Posterior vena cava (tissue), 2 donors: ENCODE data around the gene SEMA6A. TPM values are rescaled to one million over a fixed set of nuclear protein-coding genes. Genes with fewer than 3 reads are reported as not detected.

Experiments used
- DNase-seq: peaks from one replicate; pipeline ENCODE4 v3.0.0-alpha.2; 2020; ENCODE audit warnings: low spot score
- intact Hi-C, 2 donors: fragments of 100-400 bp; cut with DNase I; formaldehyde crosslinking; loops; one replicate each; pipeline versions ENCODE4 v1.14.1 to v1.14.2; 2022 to 2023
- total RNA-seq, 2 donors: library from RNA; stranded (reverse); fragmentation: NEBNext Ultra II Directional; extraction: Animal tissue kit (Norgen Biotek cat#: 25700); gene quantifications; one replicate each; pipeline ENCODE4 v1.2.1, GENCODE V29; 2021
- donor health status: DM: yes; HTN: yes; CAD: no.
- donor health status: DM: yes; HTN: yes; CAD: no.

The SEMA6A gene
- total RNA-seq, 2 donors from 2014 or later: 18.6 to 24.9 TPM

DNA sequence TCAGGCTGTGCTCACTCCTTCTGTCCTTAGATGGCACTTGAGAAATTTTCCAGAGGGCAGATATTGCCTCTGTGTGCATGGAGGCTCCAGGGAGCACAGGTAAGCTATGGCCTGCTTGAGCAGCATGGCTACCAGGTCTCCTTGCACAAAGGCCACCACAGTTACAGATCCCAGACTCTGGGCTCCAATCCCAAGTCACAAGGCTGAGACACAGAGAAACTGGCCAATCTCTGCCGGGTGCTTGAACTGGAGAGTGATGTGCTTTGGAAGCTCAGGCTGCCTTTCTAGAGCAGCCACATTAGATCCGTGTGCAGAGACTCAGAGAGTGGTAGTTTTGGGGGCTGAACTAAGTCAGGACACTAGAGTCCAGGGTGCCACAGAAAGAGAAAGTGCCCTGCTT, 145.7 kb downstream of the SEMA6A start:
- intact Hi-C loops: no loop called here
- DNase-seq: no peak

DNA sequence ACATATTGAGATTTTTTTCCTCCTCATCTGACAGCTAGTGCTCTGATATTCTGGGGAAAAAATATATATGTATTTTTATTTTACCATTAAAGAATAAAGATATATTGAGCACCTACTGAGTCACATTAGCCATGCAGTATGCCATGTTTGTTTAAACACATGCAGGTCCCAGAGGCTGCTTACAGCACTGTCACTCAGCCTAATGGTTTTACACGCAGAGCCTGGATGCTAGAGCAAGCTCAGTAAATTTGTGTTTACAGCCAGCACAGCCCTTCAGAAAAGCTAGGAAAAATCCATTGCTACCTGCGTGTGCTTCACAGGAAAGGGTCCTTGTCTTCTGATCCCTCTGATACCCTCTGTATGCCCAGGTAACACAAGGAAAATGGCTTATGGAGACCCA, 146.2 kb downstream of the SEMA6A start:
- intact Hi-C loops: no loop called here

DNA sequence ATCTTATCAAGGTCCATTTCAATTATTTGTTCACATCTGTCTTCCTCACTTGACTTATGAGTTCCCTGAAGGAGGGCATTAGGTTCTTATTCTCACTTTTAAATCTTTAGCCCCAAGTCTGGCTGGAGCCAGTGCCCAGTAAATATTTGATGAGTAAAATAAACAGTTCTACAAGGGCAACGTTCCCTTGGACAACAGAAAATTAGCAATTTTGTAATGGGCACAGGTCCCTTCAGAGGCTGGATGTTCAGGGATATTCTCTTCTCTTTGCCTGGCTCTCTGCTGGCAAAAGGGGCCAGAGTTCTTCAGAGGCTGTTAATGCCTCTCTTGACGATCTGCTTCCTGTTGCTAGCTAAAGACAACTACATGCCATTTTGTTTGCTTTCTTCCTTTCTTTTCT, 149.7 kb downstream of the SEMA6A start:
- intact Hi-C loops: no loop called here
- DNase-seq: no peak

More for the DNA sequence above, 146.2 kb downstream of the SEMA6A start:
- DNase-seq: no peak

DNA sequence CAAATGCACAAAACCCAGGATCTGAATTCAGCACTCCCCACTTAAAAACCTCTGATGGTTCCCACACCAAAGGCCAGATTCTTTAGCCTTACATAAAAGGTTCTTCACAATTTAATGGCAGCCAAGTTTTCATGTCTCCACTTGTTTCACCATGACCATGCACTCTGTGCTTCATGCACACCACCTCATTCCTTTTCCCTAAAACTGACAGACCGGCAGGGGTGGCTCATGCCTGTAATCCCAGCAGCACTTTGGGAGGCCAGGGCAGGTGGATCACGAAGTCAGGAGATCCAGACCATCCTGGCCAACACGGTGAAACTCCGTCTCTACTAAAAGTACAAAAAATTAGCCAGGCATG, 150.4 kb downstream of the SEMA6A start:
- intact Hi-C loops: no loop called here
- DNase-seq: no peak

DNA sequence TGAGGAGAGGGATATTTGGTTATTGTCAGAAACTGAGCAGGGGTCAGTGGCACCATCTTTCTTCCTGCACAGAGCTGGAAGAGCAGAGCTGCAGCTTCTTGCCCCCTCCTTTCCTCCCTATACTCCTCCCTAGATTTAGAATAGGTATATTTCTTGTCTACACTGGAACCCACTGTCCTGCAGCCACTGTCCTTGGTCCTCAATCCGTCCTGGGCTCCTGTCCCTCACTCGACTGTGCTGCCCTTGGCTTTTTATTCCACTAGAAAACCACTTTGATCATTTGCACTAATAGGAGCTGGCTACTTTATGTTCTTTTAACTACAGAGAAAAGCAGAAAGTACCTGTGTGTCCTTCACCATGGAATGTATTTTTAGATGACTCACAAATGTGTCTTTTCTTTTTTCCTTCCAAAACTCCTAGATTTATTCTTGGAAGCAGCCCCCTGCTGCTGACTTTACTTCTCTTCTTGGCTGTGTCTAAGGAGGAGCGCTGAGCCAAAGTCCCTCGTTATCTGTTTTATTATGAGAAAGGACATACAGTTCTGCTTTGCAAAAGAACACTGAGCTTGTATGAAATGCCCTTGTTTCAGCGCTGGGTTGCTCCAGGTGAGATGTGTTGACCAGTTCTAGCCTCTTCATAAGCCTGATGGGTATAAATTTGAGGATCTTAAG, 150.9 kb downstream of the SEMA6A start:
- intact Hi-C loops: no loop called here
- DNase-seq: no peak

DNA sequence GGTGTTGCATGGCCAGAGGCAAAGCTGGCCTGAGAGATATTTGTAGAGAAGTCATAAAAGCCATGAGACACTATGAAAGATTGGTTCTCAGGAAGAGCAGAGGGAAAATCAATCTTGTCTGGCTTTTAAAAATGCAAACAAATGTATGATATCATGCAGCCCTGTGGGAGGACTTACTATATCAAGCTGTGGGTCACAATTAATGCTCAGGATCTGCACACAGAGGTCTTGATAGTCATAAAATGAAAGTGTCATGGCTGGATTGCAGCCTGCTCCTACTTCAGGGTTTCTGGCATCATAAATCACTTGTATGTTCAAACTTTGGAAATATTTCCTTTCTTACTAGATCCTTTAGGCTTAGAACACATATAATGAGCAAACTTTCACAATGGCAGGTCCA, 151.5 kb downstream of the SEMA6A start:
- intact Hi-C loops: no loop called here
- DNase-seq: no peak

DNA sequence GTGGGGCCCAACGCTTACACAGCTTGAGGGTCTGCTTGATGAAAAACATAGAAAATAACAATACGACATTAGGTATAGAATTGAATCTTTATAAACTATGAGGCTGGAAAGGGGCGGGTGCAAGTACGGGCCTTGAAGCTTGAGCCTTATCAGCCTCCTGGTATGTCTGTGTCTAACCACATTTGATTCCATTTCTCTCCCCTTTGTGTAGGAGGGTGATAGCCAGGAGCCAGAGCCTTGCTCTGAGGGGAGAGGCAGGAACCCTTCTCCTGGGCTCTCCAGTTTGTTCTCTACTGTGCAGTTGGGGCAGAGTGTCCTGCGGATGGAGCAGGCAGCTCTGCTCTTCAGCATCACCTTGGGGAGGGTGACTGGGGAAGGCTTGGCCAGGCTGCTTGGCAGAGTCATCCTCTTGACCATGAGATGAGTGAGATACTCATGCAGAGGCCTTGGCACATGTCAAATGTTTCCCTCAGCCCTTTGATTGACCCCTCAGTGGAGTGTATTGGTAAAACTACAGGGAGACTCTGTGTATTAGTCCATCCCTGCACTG, 153.5 kb downstream of the SEMA6A start:
- intact Hi-C loops: no loop called here
- DNase-seq: no peak

DNA sequence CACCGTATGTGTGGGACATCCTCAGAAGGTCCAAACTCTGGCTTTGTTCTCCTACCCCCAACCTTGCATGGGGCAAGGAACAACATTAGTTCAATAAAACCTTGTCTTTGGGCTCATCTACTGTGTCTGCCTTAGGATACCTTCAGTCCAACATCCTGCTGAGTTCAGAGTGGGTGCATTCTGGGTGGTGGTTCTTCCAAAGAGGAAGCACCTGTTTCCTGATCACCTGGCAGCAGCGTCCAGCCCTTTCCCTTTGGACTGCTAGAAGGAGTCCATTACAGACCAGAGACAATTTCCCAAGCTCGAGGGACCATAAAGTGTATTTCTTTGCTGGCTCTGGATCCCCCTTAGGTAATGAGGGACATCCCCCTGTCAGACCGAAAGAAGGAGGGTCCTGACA, 154.1 kb downstream of the SEMA6A start:
- no peak for DNase-seq
- intact Hi-C loops: no loop called here

DNA sequence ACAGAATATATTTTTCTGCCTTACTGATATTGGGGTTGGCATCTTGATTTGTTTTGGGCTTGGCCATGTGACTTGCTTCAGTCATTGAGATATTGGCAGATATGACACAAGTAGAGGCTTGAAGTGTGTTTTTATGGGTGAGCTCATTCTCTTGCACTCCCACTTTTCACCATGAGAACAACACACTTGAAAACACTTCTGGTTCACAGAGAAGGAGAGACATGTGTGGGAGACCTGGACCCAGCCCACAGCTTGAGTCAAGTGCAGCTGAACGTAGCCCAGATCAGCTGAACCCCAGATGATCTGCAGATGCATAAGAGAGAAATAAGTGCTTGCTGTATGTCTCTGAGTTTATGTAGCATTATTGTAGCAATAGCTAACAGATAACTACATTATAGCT, 155.4 kb downstream of the SEMA6A start:
- intact Hi-C loops: no loop called here
- no peak for DNase-seq

DNA sequence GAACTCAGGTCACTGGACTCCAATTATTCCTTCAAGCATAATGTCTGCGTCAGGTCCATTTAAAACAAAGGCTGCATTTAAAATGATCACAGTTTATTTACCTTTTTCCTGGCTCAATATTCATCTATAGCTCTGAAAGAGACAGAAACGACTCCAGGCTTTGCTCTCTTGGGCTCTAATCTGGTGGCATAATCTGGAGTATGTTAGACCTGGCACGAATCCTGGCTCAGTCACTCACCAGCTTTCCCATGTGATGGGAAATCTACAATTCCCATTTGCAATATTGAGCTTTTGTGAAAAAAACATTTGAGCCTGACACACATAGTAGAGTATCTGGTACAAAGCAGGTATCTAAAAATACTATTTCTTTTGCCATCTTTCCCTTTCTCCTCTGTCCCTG, 155.8 kb downstream of the SEMA6A start:
- intact Hi-C loops: no loop called here
- no peak for DNase-seq

DNA sequence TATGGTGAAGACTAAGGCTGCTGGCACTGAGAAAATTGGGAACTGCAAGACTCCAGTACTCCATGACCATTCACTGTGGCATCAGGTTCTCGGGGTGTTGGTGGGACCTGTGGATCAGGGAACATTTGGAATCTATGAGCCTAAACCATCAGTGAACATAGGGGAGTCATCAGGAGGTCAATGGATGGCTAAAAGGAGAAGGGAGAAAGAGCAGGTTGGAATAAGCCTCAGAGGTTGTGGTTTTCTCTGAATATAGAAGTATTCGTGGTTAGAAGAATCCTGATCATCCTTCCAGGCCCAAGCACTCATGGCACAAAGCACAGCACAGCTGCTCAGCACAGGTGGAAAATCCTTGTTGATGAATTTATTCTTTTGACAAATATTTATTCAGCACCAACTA, 156.6 kb downstream of the SEMA6A start:
- DNase-seq: no peak
- intact Hi-C loops: no loop called here

DNA sequence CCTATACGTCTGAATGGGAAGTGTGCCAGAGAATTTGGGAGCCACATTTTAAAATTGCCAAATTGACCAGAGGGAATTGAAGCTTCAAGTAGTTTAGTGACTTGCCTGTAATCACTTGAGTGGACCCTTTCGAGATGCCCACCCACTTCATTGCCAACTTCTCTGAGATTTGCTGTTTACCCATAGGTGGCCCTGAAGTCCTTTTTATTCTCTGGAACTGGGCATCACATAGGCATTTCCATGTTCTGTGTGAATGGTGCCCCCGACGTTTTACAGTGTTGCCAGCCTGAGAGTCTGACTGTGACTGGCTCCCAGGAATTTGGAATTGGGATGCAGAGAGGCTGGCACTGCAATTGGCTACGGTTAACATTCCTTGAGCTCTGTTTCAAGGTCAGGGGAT, 158.6 kb downstream of the SEMA6A start:
- DNase-seq: no peak
- intact Hi-C loops: no loop called here

DNA sequence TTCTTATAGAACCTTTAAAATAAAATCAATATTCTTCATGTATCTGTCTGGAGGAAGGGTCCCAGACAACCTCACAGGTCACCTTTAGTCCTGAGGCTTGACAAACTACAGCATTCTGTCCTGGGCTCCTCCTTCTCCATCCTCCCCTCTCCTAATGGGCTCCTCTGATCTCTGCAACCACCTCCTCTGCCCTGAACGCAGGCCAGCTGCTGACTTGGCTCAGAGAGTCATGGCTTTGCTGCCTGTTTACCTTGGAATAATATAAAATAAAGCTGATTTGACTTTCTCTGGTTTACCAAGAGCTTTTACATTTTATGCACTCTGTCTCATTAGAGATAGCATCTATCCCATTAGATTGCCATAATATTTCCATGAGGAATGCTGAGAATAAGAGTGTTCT, 159.4 kb downstream of the SEMA6A start:
- no peak for DNase-seq
- intact Hi-C loops: no loop called here

DNA sequence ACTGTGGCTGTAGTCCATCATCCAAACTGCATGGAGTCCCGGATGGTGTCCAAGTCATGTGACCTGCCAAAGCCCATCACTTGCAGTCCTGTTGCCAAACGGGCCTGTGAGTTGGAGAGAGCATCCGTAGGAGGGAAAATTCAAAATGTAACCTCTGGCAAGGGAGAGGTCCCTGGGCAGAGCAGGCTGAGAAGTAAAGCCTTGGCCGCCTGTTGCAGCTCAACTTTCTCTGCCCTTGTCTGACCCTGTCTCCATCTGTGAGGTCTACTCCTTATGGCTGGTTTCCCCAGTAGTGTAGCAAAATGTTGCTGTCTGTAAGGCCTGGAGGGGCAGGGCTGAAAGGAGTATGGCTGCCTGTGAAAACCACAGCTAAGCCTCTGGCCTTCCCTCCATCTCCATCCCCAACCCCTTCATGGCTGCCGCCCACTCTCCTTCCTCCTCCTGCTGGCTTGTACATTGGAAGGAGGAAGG, 163.5 kb downstream of the SEMA6A start:
- no peak for DNase-seq

DNA sequence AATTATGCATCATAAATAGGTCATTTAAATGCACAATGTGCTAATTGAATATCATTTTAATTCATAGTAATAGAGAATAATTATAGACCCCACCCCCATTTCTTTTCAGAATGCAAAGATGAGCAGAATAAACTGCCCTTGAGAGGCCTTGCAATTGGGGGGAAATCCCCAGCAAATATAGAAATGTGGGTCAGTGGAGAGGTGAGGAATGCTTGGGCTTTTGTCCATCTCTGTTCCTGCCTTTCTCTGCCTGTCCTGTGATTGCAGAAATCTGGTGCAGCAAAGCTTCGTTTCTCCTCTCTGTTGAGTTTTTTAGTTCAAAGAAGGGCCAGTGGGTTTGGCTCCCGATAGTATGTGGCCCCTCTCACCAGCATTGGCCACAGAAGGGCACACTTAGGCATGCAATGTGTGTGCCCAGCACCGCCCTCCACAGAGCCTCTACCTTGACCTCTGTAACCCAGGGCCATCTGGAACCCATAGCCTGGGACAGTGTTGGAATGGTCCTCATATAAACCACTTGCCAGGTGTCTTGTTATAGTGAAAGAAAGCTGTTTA, 164.2 kb downstream of the SEMA6A start:
- intact Hi-C loops: loop anchor here in 1 of 2 donors (5.0 kb wide), 1 partner anchor 387 kb away; no protein-coding TSS in a partner anchor
- DNase-seq: no peak

More for the DNA sequence above, 163.5 kb downstream of the SEMA6A start:
- intact Hi-C loops: loop anchor here in 1 of 2 donors (5.0 kb wide), 1 partner anchor 386 kb away; no protein-coding TSS in a partner anchor

DNA sequence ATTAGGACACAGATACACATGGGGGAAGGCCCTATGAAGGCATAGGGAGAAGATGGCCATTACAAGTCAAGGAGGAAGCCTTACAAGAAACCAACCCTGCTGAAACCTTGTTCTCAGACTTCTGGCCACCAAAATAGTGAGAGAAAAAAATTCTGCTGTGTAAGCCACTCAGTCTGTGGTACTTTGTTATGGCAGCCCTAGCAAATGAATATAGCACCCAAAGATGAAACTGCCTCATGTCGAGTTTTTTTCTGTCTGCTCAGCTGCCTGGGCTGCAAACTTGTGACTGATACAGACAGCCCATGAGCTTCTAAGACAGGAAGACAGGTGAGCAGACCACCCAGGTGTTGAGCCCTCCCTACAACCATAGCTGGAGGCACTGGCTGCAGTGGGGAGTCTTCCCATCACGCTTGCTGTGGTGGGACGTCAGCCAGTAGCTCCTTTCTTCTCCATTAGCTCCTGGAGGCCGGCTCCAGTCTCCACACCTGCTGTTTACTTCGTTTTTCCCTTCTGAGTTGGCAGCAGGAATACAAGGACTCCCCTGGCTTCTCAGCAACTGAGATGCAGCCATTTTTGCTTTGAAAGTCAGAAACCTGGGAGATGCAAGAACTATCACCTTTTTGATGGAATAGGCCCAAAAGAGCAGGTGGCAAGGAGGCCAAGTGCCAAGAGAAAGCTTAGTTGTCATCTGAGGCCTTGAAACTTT, 164.9 kb downstream of the SEMA6A start:
- intact Hi-C loops: loop anchor here in 1 of 2 donors (5.0 kb wide), 1 partner anchor 388 kb away; no protein-coding TSS in a partner anchor
- no peak for DNase-seq

DNA sequence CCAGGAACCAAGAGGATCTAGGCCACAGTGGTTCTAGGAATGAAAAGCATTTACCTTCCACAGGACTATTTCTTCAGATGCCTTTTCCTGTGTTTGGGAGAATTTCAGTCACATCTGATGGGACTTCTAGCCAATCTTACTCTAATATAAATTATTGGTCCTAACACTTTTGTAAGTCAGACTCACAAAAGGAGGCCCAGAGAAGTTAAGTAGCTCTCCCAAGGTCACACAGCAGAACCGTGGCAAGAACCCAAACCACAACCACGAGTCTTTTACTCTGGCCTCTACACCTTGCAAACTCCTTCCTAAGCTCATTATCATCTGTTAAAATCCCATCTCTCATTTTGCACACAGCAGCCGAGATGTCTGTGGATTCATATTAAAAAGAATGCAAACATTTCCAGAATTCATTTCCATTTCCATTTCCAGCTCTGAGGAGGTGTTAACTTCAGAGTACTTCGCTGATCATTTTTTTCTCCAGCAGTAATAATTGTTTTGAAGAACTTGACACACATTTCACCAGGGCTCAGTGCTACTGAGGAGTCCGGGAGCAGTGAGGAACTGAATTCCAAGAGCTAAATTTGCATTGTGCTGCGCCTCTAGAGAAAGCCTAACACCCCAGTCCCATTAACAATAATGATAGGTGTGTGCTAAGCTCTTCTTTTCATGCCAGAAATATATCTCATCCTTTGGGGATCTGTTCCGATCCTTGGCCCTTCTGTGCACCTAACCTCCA, 168.1 kb downstream of the SEMA6A start:
- no peak for DNase-seq
- intact Hi-C loops: no loop called here

DNA sequence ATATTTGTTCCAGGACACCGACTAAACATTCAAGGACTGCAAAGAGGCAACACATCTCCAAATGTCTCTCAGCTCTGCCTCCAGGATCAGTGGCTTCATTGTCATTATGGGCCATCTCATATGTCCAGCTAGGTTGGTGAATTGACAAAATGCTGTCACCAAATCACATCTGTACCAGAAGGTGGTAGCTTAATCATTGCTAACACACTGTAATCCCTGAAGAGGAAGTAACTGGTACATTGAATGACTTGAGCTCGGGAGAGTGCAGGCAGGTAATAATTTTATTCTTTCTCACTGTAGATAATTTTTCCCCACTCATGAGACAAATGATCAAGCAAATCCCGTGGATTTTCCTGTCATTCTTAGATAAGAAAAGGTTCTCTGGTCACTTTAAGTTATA, 169.8 kb downstream of the SEMA6A start:
- intact Hi-C loops: no loop called here
- DNase-seq: no peak

DNA sequence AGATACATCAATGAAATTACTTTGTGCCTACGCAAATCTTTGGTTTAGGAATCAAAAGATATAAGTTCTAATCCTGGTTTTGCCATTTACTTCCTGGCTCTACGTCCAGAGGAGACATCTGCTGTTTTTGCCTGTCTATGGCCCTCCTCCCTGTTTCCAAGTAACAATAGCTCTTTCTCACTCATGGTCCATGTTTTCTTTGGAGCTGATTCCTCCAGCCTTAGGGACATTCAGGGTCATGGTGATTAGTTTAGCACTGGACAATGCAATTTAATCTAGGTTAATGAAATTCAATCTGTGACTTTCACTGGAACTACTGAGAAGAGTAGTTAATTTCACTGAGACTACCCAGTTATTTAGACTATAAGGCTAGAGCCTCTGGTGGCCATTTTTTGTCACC, 170.6 kb downstream of the SEMA6A start:
- DNase-seq: no peak
- intact Hi-C loops: no loop called here

DNA sequence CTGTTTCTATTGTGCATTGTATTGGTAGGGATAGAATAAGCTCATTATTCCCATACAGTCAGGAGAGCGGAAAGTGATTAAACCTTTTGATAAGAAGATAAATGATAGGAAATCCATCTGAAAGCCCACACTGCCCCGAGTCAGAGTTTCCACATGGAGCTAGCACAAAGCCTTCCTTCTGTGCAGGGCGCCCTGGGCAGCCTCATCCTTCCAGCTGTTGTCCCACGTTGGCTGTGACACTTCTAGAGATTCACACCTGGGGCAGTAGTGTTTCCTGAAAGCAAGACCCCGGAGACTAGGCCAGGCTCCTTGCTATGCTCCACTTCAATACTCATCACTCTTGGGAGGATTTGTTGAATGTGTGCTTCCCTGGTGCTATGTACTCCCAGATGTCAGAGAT, 172.4 kb downstream of the SEMA6A start:
- DNase-seq: no peak
- intact Hi-C loops: no loop called here
